Uterus (tissue), 2 donors: ENCODE measurements around the gene TAS2R9.

Source experiments
- POLR2A ChIP-seq, 2 donors: fragments of 450-650 bp; IDR thresholded peaks; one replicate each; pipeline ENCODE4 v1.6.1; 2016; ENCODE audit warnings: antibody characterized with exemption in 2 of 2, mild to moderate bottlenecking in 1 of 2, moderate library complexity in 1 of 2
- TF ChIP-seq, protein P1 (sequence below), 4 experiments: fragments of 200-600 bp in 2 of 4; fragments of 450-650 bp in 2 of 4; sonication (generic) in 2 of 4; IDR thresholded peaks; one replicate each; pipeline ENCODE4 v1.5.1; 2016 to 2019; ENCODE audit warnings: antibody characterized with exemption in 4 of 4, mild to moderate bottlenecking in 2 of 4, moderate library complexity in 1 of 4

DNA sequence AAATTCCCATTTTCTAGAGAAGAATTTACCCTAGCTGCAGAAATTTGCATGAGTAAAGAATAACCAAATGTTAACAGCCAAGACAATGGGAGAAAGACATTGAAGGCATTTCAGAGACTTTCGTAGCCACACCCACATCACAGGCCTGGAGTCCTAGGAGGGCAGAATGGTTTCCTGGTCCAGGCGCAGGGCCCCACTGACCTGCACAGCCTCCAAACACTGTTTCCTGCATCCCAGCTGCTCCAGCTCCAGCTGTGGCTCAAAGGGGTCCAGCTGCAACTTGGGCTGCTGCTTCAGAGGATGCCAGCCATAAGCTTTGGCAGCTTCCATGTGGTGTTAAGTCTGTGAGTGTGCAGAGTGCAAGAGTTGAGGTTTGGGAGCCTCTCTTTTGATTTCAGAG is 45.8 kb upstream of the TAS2R9 start:
- TF ChIP-seq, protein P1, sequence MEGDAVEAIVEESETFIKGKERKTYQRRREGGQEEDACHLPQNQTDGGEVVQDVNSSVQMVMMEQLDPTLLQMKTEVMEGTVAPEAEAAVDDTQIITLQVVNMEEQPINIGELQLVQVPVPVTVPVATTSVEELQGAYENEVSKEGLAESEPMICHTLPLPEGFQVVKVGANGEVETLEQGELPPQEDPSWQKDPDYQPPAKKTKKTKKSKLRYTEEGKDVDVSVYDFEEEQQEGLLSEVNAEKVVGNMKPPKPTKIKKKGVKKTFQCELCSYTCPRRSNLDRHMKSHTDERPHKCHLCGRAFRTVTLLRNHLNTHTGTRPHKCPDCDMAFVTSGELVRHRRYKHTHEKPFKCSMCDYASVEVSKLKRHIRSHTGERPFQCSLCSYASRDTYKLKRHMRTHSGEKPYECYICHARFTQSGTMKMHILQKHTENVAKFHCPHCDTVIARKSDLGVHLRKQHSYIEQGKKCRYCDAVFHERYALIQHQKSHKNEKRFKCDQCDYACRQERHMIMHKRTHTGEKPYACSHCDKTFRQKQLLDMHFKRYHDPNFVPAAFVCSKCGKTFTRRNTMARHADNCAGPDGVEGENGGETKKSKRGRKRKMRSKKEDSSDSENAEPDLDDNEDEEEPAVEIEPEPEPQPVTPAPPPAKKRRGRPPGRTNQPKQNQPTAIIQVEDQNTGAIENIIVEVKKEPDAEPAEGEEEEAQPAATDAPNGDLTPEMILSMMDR (IDR thresholded peaks at IDR 0.05) = no peak
- TF ChIP-seq POLR2A (IDR thresholded peaks at IDR 0.05) = no peak
